Measurements from ENCODE around the gene KIAA0753. TPM values are rescaled to one million over a fixed set of nuclear protein-coding genes. Genes with fewer than 3 reads are reported as not detected.

The KIAA0753 gene
- total and polyA plus RNA-seq, 2 of the 13 experiments (the other 11 are each of a cell fraction or from before 2014, with no cell fraction given): 5.2 to 9.1 TPM

DNA sequence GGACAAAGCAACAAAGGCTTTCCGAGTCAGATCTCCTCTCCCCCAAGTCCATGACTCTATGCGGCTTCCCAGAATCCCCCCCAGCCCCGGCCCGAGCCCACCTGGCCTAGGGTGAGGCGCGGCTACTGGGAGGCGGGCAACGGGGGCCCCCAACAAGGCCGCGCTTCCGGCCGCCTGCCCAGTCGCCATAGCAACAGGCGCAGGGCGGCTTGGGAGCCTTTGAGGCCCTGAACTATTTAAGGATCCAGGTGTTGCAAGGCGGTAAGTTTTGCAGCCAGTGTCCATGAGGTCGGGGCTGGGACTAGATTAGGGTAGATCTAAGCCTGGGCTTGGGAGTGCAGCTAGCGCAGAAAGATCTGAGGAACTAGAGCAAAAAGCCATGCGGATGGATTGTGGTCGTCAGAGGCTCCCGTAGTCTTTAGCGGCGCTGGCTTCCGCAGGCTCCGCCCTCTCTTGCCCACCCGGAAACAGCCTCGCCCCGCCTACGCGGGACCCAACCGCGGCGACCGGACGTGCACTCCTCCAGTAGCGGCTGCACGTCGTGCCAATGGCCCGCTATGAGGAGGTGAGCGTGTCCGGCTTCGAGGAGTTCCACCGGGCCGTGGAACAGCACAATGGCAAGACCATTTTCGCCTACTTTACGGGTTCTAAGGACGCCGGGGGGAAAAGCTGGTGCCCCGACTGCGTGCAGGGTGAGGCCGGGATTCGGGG lies at the start of gene KIAA0753, which contains the start of gene TXNDC17 (continued):
- TF ChIP-seq HNF4G (IDR thresholded peaks at IDR 0.05; ENCODE audit: borderline replicate concordance, low read depth, low read length): peak; percentile 43; the same call in 1 of the 2 replicates
- no peak for TF ChIP-seq HNF4G (CRISPR knock-in tag; IDR thresholded peaks at IDR 0.05; ENCODE audit: borderline replicate concordance, low read depth)
- peak; percentile 64 for TF ChIP-seq XRCC5 (optimal IDR thresholded peaks at IDR 0.05; ENCODE audit: low read length)
- TF ChIP-seq MYC (CRISPR knock-in tag; IDR thresholded peaks at IDR 0.05; ENCODE audit: borderline replicate concordance): peak; percentile 75
- TF ChIP-seq TCF12 (IDR thresholded peaks at IDR 0.05): no peak
- no peak for TF ChIP-seq TCF12 (CRISPR knock-in tag; IDR thresholded peaks at IDR 0.05)
- TF ChIP-seq ZNF224 (CRISPR knock-in tag; IDR thresholded peaks at IDR 0.05): no peak
- TF ChIP-seq ZSCAN12 (CRISPR knock-in tag; IDR thresholded peaks at IDR 0.05): no peak
- no peak for TF ChIP-seq ZFP36 (IDR thresholded peaks at IDR 0.05; ENCODE audit: borderline replicate concordance, low read depth, low read length, partially characterized antibody)
- TF ChIP-seq ZMYM2 (CRISPR knock-in tag; IDR thresholded peaks at IDR 0.05): peak; percentile 79; the same call in 1 of the 2 replicates
- no peak for TF ChIP-seq RAD51 (IDR thresholded peaks at IDR 0.05; ENCODE audit: borderline replicate concordance)
- TF ChIP-seq, protein P1, sequence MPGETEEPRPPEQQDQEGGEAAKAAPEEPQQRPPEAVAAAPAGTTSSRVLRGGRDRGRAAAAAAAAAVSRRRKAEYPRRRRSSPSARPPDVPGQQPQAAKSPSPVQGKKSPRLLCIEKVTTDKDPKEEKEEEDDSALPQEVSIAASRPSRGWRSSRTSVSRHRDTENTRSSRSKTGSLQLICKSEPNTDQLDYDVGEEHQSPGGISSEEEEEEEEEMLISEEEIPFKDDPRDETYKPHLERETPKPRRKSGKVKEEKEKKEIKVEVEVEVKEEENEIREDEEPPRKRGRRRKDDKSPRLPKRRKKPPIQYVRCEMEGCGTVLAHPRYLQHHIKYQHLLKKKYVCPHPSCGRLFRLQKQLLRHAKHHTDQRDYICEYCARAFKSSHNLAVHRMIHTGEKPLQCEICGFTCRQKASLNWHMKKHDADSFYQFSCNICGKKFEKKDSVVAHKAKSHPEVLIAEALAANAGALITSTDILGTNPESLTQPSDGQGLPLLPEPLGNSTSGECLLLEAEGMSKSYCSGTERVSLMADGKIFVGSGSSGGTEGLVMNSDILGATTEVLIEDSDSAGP (CRISPR knock-in tag; IDR thresholded peaks at IDR 0.05; ENCODE audit: borderline replicate concordance): peak; percentile 98
- TF ChIP-seq ERF (CRISPR knock-in tag; IDR thresholded peaks at IDR 0.05): peak; percentile 54; the same call in 1 of the 2 replicates
- no peak for TF ChIP-seq FOXK2 (IDR thresholded peaks at IDR 0.05)
- TF ChIP-seq NFE2 (CRISPR knock-in tag; IDR thresholded peaks at IDR 0.05): no peak
- TF ChIP-seq SOX5 (CRISPR knock-in tag; IDR thresholded peaks at IDR 0.05; ENCODE audit: borderline replicate concordance): no peak; the same call in 1 of the 2 replicates
- TF ChIP-seq SCMH1 (CRISPR knock-in tag; IDR thresholded peaks at IDR 0.05; ENCODE audit: borderline replicate concordance): no peak
- no peak for TF ChIP-seq NR2F1 (CRISPR knock-in tag; IDR thresholded peaks at IDR 0.05)
- TF ChIP-seq ZBTB7A (CRISPR knock-in tag; IDR thresholded peaks at IDR 0.05): peak; percentile 53; the same call in 1 of the 2 replicates
- TF ChIP-seq, protein P2, sequence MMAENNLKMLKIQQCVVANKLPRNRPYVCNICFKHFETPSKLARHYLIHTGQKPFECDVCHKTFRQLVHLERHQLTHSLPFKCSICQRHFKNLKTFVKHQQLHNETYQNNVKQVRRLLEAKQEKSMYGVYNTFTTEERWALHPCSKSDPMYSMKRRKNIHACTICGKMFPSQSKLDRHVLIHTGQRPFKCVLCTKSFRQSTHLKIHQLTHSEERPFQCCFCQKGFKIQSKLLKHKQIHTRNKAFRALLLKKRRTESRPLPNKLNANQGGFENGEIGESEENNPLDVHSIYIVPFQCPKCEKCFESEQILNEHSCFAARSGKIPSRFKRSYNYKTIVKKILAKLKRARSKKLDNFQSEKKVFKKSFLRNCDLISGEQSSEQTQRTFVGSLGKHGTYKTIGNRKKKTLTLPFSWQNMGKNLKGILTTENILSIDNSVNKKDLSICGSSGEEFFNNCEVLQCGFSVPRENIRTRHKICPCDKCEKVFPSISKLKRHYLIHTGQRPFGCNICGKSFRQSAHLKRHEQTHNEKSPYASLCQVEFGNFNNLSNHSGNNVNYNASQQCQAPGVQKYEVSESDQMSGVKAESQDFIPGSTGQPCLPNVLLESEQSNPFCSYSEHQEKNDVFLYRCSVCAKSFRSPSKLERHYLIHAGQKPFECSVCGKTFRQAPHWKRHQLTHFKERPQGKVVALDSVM (CRISPR knock-in tag; IDR thresholded peaks at IDR 0.05): peak; percentile 40
- 0 out of 2 replicates have a peak, but pooled peaks have one; percentile 56 for TF ChIP-seq ZNF33B (CRISPR knock-in tag; IDR thresholded peaks at IDR 0.05)
- TF ChIP-seq ZNF775 (CRISPR knock-in tag; IDR thresholded peaks at IDR 0.05; ENCODE audit: borderline replicate concordance): no peak
- TF ChIP-seq SP140L (CRISPR knock-in tag; IDR thresholded peaks at IDR 0.05; ENCODE audit: borderline replicate concordance): no peak
- TF ChIP-seq ZNF274 (CRISPR knock-in tag; IDR thresholded peaks at IDR 0.05): peak; percentile 82
- TF ChIP-seq ZBTB21 (CRISPR knock-in tag; IDR thresholded peaks at IDR 0.05): peak; percentile 32; the same call in 1 of the 2 replicates
- TF ChIP-seq ZNF576 (CRISPR knock-in tag; IDR thresholded peaks at IDR 0.05): no peak
